Fibroblast of lung (primary cell): Measurements from ENCODE around the gene ZNF747.

Experiments
- CTCF ChIP-seq, 2 donors: IDR thresholded peaks in 1 of 2; conservative IDR thresholded peaks in 1 of 2; 1 replicate in 1 of 2; 2 replicates in 1 of 2; pipeline ENCODE4 v1.5.1; 2011 to 2012; ENCODE audit warnings: low read length in 2 of 2, control low read depth in 1 of 2, inconsistent platforms in 1 of 2, low read depth in 1 of 2, mild to moderate bottlenecking in 1 of 2
- EZH2 ChIP-seq: IDR thresholded peaks from 2 replicates; pipeline ENCODE4 v1.5.1; 2012; ENCODE audit warnings: low read length, control low read depth, mild to moderate bottlenecking; ENCODE audit errors: missing control alignments

- TF ChIP-seq CTCF (conservative IDR thresholded peaks at IDR 0.05 in 1 of 2, IDR thresholded peaks at IDR 0.05 in 1 of 2; ENCODE audit: low read depth in 1 of 2, low read length in 2 of 2) (no peak), EZH2 (no peak)
Observed at GRCh38 chr16:30485818-30486436, 48.7 kb downstream of the ZNF747 start.
